GM18526 (cell line): Measurements from ENCODE around the gene NTN3.

Experiments used
- POLR2A ChIP-seq: IDR thresholded peaks from 3 replicates; pipeline ENCODE4 v1.6.1; 2011; ENCODE audit not compliant: insufficient read length; ENCODE audit errors: extremely low read depth

The NTN3 gene

GRCh38 chr16:2508722-2509400 lies 37.8 kb downstream of the NTN3 start:
- TF ChIP-seq POLR2A: no peak

- TF ChIP-seq POLR2A: no peak
Measured at GRCh38 chr16:2511128-2511800, 40.2 kb downstream of the NTN3 start.

DNA sequence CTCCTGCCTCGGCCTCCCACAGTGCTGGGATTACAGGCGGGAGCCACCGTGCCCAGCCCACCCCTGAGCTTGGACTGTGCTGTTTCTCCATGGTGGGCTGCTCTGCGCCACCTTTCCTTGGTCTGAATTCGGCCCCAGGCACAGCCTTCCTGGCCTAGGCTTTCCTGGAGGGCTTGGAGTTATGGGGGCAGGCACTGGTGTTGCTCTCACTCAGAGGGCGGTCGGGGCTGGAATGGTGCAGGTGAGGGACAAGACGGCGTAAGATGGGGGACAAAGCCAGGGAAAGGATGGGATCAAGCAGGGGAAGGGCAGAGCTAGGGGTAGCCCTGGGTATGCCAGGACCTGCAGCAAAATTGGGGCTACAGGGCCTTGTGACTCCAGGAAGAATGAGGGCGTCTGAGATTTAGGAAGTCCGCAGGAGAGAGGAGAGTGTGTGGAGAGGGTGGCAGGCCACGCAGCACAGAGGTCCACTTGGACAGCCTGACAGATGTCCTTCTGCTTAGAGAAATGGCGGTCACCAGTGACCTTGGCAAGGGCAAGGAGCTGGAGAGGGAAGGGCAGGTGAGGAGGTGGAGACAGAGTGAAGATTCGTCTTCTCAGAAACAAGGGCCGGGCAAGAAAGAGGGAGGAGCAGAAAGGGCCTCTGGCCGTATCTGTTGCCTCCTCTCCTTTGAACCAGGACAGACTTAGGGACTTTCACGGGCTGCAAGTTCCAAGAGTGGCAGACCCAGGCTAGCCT lies 41.1 kb downstream of the NTN3 start:
- TF ChIP-seq POLR2A: no peak

DNA sequence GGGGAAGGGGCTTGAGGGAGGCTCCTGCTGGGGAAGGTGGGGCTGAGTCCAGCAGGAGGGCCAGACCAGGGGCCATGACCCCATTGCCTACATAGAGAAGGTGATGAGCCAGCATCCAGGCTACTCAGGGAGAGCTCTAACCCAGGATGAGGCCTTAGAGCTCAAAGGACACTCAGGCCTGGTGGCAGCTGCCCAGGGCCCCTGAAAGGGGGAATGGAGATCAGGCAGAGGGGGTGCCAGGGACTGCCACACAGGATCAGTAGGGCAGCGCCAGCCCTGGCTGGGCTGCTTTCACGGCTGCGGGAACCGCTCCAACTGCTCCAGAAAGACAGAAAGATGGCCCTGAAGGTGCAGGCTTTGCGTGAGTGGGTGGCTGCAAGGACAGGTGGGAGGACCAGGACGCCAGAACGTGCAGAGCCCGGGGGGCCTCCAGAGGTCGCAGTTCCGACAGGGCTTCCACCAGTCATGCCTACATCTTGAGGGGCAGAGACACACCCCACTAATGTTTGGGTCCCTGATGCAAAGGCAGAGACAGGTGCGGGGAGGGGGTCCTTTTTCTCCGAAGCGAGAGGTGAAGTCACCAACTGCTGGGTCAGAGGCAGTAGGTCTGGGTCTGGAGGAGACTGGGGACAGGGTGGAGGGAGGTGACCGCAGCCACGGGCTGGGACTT lies 41.8 kb downstream of the NTN3 start:
- no peak for TF ChIP-seq POLR2A

DNA sequence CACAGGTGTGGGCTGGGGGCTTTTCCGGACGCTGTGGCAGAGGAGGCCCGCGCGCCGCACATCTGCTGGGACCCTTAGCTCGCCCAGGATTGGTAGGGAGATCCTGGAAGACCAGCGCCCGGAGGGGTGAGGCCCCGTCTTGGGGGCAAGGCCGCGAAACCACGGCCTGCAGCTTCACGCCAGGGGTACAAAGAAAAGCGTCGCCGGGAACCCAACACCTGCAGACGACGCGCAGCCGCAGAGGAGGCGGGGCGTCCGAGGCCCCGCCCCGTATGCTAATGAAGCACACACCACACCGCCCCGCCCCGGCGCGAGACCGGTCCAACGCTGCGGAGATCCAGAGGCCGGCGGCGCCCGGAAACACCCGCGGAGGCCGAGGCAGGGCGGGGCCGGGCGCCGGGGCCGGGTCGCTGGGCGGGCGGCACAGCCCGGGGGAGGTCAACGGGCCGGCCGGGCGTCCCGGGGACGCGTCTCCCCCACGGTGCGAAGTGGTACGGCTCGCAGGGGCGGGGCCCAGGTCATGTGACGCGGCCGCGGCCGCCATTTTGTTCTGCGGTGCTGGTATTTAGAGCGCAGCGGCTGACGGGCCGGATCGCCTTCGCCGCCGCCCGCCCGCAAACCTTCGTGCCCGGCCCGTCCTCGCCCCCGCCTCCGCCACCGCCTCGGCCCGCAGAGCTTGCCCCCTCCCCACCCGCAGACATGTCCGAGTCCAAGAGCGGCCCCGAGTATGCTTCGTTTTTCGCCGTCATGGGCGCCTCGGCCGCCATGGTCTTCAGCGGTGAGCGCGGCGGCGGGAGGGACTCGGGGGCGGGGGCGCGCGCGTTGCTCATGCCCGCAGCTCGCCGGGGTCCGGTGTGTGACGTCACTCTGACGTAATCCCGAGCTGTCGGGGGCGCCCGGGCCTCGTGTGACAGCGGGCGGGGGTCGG lies 42.6 kb downstream of the NTN3 start, which contains the start of gene ATP6V0C:
Gene ATP6V0C (plus strand): TSS at position 548 of the 928 bp plus-strand sequence. CDS start 152 bp downstream, at position 700.
- peak; percentile 90 for TF ChIP-seq POLR2A

DNA sequence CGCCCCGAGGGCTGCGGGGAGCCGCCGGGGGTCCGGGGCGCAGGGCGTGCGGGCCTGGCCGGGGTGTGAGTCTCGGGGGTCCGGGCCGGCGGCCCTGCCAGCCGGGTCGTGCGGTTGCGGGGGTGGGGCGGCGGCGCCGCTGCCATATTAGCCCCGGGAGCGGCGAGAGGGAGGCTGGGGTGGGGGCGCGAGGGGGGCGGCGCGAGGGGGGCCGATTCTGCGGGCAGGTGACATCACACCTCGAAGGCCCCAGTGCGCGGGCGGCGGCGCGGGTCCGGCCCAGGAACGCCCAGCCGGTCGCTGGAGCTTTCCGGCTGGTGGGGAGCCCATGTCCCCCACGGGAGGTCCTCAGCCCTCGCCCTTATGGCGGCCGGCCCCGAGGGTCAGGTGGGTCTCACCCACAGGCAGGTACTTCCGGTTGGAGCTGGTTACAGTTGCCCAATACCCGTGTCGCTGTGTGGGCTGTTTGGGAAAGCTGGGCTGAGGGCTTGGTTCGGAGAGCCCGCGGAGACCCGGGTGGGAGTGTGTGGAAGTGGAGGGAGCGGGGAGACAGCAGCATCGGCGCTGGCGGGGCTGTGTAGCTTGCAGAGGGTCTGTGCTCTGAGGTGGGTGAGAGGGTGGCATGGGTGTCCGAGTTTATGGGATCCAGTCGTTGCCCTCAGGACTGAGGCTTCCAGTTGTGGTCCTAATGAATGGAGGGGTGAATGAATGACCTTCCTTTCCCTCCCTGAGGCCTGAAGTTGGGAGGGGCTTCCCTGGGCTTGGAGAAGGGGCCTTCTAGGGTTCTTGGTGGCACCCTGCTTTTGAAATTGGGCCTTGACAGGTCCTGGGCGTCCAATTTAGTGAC lies 43.5 kb downstream of the NTN3 start:
- no peak for TF ChIP-seq POLR2A

DNA sequence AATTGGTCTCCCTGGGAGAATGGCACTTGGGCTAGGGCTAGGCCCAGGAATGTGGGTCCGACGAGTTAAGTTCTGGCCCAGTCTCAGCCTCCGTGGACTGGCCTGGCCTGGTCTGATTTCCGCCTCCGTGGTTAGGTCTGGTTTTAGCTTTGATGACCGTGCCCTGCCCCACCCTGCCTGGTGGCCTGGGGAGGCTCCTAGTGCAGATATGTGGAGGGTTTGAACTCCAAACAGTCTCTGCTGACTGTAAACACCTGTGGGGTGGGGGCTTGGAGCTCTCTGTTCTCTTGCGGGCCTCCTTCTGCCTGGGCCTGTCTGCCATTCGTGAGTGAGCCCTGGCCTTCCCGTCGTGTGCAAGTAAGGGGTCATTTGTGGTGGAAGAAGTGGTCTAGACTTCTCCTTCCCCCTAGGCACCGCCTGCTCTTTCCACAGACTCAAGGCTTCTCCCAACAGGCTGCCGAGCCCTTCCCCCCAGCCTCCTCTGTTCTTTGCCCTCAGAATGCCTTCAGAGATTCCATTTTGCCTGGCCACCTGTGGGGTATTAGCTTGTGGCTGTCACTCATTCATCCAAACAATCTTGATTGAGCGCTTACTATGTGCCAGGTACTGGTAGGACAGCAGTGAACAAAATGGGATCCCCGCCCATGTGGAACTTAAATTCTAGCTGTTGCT lies 44.2 kb downstream of the NTN3 start:
- TF ChIP-seq POLR2A: no peak

GRCh38 chr16:2516391-2517240 lies 45.5 kb downstream of the NTN3 start:
- TF ChIP-seq POLR2A: no peak

GRCh38 chr16:2517954-2518605 lies 47.0 kb downstream of the NTN3 start:
- TF ChIP-seq POLR2A: no peak

GRCh38 chr16:2518823-2519710 lies 48.0 kb downstream of the NTN3 start:
- TF ChIP-seq POLR2A: no peak

DNA sequence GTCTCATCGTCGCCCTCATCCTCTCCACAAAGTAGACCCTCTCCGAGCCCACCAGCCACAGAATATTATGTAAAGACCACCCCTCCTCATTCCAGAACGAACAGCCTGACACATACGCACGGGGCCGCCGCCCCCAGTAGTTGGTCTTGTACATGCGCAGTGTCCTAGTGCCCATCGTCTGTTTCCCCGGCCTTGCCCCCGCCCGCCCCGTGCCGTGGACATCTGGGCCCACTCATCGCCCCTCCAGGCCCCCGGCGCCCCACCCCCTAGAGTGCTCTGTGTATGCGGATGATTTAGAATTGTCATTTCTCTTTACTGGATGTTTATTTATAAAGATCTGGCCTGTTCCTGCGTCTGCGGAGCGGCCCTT lies 48.6 kb downstream of the NTN3 start:
- TF ChIP-seq POLR2A: peak; percentile 15
